ENCODE data around the gene USP48.
A peak's percentile ranks its signal among the peaks of the same experiment; 100 is the strongest.
"Not testable (repeated sequence)": the region's sequence is repeated elsewhere in the genome, so short reads cannot be mapped to it uniquely, and the experiment has no call there.

Gene USP48, protein sequence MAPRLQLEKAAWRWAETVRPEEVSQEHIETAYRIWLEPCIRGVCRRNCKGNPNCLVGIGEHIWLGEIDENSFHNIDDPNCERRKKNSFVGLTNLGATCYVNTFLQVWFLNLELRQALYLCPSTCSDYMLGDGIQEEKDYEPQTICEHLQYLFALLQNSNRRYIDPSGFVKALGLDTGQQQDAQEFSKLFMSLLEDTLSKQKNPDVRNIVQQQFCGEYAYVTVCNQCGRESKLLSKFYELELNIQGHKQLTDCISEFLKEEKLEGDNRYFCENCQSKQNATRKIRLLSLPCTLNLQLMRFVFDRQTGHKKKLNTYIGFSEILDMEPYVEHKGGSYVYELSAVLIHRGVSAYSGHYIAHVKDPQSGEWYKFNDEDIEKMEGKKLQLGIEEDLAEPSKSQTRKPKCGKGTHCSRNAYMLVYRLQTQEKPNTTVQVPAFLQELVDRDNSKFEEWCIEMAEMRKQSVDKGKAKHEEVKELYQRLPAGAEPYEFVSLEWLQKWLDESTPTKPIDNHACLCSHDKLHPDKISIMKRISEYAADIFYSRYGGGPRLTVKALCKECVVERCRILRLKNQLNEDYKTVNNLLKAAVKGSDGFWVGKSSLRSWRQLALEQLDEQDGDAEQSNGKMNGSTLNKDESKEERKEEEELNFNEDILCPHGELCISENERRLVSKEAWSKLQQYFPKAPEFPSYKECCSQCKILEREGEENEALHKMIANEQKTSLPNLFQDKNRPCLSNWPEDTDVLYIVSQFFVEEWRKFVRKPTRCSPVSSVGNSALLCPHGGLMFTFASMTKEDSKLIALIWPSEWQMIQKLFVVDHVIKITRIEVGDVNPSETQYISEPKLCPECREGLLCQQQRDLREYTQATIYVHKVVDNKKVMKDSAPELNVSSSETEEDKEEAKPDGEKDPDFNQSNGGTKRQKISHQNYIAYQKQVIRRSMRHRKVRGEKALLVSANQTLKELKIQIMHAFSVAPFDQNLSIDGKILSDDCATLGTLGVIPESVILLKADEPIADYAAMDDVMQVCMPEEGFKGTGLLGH

DNA sequence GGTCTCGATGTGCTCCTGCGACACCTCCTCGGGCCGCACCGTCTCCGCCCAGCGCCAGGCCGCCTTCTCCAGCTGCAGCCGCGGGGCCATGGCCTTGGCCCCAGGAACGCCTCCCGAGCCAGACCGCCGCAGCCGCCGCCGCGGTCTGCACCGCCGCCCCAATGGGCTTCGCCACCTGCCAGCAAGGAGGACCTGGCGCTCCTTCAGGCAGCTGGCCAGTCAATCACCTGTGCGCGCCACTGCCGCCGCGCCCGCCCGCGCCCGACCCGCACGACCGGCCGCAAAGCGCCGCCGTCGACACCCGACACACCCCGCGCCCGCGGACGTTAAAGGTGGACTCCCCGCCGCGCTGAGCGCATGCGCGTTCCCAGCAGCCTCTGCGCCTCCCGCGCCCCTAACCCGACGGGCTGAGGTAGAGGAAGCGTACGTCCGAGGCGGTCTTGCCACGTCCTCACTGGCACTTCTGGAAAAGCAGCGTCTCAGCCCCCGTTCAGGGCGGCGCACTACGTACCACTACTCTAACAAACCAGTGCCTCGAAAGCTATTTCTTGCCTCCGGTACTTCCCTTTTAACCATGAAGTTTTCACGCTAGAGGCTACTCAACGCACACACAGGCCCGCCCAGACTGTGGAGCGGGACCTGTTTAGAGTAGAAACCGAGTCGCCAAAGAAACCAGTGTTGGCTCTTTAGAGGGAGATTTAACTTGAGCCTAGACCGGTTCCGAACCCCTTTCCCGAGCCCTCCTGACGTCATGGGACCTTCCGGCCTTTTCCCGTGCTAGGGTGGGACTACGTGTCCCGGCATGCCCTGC is at the start of gene USP48:
Gene USP48, minus strand, starts transcription at position 282 of the 811 bp plus-strand sequence. Its CDS starts 192 bp downstream, at position 90.
- DNase-seq (ENCODE audit: low read depth), result peak; percentile 97

DNA sequence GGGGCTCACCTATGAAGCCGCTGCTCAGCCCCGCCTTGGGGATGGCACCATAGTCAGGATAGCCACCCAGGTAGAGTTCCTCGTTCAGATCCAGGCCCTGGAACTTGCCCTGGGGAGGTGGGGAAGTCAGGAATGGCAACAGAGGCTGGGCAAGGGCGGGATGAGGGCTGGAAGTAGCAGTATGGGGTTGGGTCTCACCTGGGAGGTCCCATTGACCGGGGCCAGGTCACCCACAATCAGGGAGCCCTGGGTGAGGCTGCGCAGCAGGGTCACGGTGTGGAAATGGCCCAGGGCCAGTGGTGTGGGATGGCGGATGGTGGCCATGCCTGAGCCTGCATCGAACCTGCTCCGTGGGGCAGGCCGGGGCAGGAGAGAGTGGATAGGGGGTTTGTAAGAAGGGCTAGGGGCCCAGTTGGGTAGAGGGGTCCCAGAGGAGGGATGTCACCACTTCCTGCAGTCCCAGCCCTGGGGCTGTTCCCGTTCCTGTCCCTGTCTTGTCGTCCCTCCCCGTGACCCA is 48.6 kb upstream of the USP48 start:
- no peak for DNase-seq (ENCODE audit: low read depth)

DNA sequence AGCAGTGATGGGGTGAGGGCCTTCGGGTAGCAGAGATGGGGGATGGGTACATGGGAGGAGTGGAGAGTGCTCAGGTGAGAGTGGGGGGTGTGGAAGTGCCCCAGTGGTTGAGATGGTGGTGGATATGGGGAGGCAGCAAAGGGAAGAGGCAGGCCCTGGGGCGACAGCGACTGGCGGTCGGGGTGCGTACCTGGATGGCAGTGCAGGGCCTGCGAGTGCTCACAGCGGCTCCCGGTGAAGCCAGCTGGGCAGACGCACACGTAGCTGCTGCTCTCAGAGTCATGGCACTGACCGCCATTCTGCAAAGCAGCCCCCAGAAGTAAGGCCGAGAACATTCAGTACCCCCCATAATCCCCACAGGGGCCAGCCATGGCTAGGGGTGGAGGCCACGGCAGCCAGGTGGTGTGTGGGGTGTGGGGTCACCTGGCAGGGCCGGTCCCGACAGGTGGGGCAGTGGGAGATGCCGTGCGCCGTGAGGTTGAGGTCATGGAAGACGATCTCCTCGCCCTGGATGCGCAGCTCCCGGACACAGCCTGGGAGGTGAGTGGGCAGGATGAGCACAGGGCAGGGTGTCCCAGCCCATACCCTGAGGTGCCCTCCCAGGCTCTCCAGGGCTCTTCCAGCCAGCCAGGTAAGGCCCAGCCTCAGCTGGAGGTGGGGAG is 48.0 kb upstream of the USP48 start:
- DNase-seq (ENCODE audit: low read depth), result no peak

DNA sequence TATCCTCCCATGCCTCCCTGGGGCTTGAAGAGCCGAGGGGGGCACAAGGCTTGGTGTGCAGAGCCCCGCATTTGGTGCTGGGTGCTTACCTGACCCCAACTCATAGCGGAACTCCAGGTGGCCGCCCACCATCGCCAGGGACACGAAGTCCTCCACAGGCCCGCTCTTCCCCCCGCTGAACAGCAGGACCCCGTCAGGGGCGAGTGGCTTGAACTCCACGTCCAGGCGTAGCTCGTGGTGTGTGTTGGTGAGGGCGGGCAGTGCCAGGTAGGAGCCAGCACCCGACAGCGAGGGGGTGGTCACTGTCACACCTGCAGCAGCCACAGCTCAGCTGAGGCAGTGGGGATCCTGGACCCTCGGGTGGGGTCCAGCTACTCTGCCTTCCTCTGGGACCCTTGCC is 46.3 kb upstream of the USP48 start:
- no peak for DNase-seq (ENCODE audit: low read depth)

DNA sequence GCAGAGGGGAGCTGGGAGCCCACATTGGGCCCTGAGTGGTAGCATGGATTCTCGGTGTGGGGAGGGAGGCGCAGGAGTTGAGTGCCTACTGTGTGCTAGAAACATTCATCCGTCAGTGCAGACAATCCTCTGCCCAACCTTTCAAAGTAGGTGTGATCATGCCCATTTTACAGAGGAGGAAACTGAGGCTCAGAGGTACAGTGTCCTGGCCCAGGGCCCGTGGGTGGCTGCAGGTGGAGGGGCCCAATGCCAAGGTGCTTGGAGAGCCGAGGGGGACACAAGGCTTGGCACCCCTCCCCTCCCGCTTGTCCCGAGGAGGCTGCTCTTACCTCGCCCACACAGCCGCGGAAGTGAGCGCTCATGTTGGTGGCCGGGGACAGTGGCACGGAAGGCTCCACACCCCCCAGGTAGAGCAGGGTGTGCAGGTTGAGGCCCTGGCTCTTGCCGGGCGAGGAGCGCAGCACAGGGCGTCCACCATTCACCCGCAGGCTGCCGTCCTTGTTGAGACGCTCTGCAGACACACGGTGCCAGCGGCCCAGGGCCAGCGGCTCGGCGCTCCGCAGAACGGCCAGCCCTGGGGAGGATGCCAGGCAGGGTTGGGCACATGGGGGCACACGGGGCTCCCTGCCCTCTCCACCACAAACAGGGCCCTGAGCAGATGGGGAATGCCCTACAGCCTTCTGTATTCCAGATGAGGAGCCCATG is 45.7 kb upstream of the USP48 start:
- DNase-seq (ENCODE audit: low read depth), result no peak

DNA sequence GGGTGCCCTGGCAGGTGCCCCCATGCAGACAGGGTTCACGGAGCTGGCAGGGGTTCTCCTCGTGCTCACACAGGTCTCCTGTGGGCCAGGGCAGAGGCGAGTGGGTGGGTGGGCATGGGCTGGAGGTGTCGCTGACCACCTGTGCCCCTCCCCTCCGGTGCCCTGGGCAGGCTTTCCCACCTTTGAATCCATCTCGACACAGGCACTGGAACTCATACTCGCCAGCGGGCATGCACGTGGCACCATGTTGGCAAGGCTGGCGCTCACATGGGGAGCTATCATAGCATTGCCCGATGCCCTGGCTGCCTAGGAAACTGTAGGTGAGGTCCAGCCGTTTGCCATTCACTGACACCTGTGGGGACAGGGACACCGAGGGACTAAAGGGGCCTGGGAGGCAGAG is 45.1 kb upstream of the USP48 start:
- no peak for DNase-seq (ENCODE audit: low read depth)

DNA sequence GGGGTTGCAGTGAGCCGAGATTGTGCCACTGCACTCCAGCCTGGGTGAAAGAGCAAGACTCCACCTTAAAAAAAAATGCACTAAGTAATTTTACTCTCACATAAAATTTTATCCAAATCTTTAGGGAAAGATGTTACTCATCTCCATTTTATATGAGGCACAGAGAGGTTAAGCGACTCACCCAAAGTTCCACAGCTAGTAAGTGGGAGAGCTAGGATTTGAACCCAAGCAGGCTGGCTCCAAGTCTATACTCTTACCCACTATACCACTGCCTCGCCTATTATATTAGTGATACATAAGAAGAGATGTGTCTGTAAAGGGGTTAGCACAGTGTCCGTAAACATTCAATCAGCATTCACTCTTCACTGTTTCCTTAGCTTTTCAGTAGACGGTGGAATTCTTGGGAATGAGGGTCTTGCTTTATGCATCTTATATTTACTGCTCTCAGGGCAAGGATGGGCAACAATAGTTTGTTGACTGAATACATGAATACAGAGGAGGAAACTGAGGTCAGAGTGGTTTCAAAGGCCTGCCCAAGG is 44.3 kb upstream of the USP48 start:
- no peak for DNase-seq (ENCODE audit: low read depth)

DNA sequence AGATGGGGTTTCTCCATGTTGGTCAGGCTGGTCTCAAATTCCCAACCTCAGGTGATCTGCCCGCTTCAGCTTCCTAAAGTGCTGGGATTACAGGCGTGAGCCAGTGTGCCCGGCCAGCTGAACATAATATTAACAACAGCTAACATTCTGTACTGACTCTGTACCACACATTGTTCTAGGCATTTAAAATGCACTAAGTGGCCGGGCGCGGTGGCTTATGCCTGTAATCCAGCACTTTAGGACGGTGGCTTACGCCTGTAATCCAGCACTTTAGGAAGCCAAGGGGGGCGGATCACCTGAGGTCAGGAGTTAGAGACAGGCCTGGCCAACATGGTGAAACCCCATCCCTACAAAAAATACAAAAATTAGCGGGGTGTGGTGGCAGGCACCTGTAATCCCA is 43.7 kb upstream of the USP48 start:
- not testable (repeated sequence) for DNase-seq (ENCODE audit: low read depth)

DNA sequence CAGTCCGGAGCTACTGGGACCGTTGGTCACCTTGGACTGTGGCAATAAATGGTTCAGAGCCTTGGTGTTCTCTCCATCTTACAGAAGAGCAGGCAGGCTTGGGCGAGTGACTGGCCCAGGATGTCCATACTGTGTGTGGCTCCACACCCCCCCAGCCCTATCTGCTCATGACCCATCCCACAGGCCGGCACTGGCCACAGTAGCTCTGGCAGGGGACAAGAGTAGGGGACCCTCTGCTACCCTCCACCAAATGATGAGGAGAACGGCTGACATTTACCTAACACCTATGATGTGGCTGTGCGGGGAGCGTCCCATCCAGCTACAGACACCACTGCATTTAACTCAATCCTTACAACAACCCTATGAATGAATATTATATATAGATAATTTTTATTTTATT is 42.4 kb upstream of the USP48 start:
- no peak for DNase-seq (ENCODE audit: low read depth)

DNA sequence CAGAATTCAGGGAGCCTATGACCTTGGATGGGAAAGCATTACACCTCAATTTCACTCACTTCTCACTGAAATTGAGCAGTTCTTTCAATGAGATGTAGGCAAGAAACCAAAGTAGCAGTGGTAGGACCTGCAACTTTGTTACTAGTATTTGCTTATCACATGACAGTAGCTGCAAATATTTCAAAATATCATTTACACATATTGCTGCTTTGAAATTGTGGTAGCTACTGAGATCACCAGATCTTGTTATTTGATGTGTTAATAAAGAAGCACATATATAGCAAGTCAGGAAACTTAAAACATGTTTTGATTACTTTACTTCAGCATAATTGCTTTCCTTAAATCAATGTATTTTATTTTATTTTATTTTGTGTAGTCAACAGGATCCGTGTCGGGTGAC is 42.0 kb upstream of the USP48 start:
- DNase-seq (ENCODE audit: low read depth), result no peak

DNA sequence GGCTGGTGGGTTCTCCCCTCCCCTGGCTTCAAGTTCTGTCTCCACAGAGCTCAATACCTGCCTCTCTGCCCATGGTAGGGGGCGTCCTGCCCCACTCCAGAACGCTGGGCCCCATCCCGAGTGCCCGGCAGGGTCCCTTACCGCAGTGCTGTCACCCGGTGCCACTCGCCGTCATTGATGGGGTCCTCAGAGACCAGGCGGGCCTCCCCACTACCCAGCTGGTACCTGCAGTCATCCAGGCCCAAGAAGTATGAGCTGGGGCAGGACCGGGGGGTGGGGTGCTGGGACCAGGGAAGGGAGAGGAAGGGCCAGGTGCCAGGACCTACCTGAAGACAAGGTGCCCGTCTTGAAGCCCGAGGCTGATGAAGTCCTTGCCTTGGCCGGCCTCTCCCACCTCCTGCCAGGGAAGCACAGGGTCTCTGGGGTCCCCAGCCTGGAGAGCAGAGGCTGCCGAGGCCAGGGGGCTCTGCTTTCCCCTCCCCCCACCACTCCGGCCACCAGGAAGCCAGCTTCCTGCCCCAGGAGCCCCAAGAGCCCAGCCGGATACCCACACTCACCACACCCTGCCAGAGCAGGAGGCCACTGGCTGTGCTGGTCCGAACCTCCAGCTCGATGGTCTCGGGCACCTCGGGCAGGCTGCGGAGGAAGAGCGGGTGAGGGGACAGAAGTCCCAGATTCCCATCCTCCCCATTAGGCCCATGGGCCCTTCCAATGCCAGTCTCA is 41.2 kb upstream of the USP48 start:
- DNase-seq (ENCODE audit: low read depth), result no peak

DNA sequence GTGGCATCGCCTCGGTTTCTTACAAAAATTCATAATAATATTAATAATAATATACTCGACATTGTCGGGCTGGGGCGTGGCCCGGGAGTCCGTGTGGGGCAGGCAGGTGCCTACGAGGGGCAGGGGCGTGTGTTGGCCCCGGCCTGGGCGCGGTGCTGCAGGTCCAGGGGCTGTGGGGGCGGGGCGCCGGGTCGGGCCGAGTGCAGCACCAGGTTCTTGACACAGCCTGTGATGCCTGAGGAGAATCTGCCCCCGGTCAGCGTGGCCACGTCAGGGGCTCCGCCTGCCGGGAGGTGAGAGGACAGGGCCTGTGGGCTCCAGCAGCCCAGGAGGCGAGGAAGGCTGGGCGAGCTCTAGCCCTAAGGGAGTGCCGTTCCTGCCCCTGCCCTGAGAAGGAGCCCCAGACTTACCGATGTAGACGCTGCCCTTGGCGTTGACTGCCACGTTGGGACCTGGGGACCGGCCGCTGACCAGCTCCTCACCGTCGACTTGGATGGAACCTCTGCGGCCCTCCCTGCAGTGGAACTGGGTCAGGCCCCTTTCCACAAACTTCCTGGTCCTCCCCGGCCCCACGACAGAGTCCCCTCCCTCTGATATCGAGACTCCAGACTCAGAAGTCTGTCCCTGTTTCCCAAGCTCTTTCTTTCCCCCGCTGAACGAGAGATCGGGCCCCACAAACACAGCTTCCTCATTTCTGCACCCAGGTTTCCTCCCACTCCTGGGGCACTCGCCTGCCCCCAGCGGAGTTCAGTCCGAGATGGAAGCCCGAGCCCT is 40.4 kb upstream of the USP48 start:
- DNase-seq (ENCODE audit: low read depth), result no peak

DNA sequence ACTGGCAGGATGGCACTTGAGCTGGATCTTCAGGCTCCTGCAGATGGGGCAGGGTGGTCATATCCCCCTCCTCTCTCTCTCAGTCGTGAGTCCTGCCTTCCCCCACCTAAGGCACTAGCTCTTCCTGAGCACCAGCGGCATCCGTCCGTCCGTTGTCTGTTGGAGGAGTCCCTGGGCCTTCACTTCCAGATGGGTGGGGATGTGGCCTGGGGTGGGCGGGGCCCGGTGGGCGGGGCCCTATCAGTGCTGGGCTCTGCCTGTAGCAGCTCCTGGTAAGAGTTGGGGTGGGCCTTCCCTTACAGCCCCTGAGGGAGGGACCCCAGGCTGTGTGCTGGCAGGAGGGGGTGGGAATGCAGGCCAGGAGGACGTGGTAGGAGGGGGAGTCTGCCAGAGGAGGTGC is 39.4 kb upstream of the USP48 start:
- no peak for DNase-seq (ENCODE audit: low read depth)

DNA sequence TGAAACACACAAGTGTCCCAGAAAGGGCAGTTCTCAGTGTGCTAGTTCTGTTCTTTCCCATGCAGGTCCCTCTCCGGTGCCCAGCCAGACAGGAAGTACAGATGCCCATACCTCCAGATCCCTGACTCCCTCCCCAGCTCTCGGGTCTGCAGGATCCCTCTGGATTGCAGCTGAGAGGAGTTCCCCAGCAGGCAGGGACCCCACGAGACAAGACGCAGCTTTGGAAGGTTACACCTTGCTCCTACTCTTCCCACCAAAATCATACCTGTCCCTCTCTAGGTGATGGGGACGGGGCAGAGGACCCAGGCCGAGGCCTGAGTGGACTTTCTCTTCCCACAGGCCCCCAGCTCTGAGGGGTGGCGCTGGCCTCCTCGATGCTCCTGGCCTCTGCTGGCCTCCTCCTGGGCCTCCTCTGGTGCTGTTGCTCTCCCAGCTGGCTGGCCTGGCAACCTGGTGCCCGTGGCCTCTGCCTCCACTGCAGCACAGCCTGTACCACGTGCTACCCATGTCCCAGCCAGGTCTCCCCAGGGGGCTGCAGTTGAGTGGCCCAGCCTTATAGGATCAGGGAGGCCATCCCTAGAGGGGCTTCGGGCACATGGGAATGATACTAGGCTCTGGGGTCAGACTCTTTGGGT is 38.6 kb upstream of the USP48 start:
- no peak for DNase-seq (ENCODE audit: low read depth)

DNA sequence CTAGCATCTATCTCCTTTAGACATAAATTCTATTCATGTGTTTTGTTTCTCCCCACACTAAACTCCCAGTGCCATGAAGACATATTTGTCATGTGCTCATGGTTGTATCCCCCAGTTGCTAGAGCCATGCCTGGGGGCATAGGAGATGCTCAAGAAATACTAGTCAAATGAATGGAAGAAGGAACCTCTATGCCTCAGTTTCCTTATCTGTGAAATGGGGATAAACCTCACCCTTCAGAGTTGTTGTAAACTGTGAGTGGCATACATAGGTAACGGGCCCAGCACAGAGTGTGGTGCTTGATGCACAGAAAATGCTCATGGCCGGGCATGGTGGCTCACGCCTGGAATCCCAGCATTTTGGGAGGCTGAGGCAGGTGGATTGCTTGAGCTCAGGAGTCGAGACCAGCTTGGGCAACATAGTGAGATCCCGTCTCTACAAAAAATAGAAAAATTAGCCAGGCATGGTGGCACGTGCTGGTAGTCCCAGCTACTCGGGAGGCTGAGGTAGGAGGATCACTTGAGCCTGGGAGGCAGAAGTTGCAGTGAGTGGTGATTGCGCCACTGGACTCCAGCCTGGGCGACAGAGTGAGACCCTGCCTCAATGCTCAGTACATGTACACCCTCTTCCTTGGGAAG is 37.8 kb upstream of the USP48 start:
- no peak for DNase-seq (ENCODE audit: low read depth)

DNA sequence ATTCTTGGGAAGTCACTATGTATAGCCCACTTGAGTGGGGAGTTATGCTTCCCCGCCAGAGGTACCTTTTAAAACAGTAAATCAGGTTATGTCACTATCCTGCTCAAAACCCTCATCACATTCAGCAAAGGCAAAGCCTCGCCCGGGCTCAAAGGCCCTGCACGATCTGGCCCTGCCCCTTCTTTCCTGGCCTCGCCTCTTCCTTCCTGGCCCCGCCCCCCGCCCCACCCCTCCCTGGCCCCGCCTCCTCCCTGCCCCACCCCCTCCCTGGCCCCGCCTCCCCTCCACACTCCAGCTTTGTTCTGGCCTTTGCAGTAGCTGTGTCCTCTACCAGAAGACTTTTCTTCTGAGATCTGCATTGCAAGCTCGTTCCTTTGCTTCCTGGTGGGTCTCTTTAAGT is 35.7 kb upstream of the USP48 start:
- peak; percentile 55 for DNase-seq (ENCODE audit: low read depth)

DNA sequence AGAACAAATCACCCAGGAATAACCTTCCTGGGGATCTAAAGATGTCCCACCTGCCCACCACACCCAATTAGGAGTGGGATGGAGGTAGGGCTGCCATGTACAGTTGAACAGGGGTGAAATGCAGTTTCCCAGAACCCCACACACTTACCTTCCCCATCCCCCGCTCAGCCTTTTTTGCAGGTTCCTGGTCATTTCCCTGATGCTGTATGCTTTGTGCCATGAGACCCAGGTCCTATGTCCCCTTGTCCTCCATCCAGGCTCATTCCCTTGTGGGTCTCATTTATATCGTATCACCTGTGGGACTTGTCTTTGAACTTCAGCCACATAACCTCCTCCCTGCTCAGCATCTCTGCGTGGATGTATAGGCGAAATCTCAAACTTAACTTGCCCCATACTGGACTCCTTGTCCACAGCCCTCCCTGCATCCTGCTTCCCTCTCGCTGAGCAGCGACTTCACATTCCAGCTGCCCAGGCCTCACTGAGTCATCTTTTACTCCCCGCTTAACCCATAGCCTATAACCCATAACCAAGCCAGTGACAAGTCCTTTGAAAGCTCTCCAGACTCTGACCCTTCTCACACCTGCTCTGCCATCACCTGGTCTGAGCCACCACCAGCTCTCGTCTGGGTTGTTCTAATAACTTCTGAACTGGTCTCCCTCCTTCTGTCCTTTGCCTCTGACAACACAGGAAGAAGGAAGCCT is 33.8 kb upstream of the USP48 start:
- DNase-seq (ENCODE audit: low read depth), result peak; percentile 84

All from ELR (cell line).